Activated CD4-positive, CD25-positive, alpha-beta regulatory T cell treated with anti-CD3 and anti-CD28 coated beads, Interleukin-2, amount 50 U/mL, for 72 hours (primary cell): Measurements from ENCODE around the gene CCDC33.

Experiments used
- DNase-seq: peaks from one replicate; pipeline ENCODE4 v3.0.0; 2021

Gene CCDC33

DNA sequence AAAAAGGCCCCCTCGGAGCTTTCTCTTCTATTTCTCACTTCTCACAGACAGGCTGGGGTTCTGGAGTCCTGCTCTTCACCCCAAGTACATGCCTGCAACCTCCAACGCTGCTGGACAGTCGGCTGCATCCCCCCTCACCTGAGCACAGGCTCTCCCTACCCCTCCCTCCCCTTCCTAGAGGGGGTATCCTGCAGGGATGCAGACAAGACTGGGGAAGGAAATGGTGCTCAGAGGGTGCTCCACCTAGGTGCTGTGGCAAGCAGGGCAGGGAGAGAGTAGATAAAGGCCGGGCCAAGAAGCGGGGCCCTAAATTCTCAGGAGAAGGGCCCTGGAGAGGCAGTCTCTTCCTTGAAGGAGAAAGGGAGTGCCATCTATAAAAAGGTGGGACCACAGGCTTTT, 26.6 kb upstream of the CCDC33 start:
- no peak for DNase-seq

DNA sequence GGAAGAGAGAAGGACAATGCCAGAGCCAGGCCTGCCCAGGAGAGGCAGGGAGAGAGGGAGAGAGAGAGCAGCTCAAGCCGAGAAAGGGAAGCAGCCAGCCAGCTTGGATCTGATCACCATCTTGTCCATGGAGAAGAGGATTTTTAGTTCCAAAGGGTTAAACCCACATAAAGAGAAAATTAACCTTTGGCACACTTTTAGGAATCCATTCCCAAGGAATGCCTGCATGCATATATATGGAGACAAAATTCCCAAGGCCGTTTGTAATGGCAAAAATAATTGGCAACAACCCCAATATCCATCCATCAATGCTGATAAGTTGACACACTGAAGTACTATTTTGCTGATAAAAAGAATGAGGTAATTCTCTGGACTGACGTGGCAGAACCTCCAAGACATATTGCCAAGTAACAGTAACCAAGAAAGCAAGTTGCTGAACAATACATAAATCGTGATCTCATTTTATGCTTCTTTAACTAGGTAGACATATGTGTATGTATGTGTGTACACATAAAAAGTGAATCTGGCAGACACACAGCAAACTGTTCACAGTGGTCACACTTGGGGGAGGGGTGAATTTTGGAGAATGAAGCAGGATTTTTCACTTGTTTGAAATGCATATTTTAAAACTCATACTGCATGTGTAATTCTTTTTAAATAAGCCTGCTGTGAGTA, 26.0 kb upstream of the CCDC33 start:
- no peak for DNase-seq

DNA sequence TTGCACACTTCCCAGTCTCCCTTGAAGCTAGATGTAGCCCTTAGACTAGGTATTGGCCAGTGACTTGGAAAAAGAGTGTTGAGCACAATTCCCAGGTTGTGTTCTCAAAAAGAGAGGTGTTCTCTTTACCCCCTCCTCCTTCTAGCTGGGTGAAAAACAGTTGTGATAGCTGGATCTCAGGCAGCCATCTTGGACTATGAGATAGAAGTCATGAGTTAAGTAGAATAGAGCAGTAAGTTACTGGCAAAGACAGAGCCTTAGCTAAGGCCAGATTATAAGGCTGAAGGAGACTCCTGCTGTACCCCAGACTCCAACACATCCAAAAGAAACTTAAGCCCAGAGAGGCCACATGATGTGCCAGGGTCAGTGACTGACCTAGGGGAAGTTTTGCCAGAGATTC, 25.4 kb upstream of the CCDC33 start:
- no peak for DNase-seq

DNA sequence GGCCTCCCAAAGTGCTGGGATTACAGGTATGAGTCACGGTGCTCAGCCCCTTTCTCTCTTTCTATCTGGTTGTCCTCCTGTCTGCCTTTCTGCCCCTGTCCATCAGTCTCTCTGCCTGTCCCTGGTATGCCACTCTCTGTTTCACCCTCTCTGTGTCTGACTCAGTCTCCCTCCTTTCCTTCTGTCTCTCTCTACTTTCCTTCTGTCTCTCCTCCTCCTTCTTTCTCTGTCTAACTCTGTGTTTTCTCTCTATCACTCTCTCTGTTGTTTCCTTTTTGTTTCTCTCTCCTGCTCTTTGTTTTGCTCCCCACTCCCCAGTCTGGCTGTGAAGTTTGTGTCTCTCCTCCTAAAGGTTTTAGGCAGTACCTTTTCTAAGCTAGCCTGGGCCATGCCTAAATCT, 24.5 kb upstream of the CCDC33 start:
- no peak for DNase-seq

DNA sequence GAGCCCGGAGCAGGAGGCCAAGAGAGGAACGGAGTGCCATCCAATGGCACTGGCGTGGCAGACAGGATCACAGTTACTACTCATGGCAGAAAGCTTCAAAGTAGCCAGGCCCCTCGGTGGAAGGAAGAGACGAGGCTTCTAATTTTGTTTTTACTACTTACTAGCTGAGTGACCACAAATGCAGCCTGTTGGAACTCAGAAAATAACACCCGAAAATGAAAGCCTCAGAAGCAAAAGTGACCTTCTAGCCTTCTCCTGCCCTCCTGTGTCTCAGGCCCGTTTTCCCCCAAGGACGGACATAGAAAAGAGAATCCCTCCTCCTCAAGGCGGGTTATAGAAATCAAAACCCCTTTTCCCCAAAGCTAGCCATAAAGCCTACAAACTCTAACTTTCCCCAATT, 23.6 kb upstream of the CCDC33 start:
- DNase-seq = no peak

DNA sequence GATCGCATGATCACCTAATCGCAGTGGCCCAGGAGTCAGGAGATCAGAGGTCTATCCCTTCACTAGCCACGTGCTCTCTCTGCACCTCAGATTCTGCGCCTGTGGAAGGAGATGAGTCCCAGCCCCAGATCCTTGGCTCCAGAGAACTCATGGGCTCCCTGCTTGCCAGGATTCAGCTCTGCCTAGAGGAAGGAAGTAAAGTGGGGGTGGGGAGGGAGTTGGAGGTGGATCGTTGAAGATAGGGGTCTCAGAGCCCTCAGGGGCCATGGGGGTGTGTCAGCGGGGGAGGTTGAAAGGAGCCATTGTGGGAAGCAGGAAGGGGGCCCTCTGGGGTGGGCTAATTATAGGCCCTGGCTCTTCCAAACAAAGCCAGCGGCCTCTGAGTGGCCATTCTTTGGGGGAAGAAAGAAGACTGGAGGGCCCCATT, 22.3 kb upstream of the CCDC33 start:
- no peak for DNase-seq

DNA sequence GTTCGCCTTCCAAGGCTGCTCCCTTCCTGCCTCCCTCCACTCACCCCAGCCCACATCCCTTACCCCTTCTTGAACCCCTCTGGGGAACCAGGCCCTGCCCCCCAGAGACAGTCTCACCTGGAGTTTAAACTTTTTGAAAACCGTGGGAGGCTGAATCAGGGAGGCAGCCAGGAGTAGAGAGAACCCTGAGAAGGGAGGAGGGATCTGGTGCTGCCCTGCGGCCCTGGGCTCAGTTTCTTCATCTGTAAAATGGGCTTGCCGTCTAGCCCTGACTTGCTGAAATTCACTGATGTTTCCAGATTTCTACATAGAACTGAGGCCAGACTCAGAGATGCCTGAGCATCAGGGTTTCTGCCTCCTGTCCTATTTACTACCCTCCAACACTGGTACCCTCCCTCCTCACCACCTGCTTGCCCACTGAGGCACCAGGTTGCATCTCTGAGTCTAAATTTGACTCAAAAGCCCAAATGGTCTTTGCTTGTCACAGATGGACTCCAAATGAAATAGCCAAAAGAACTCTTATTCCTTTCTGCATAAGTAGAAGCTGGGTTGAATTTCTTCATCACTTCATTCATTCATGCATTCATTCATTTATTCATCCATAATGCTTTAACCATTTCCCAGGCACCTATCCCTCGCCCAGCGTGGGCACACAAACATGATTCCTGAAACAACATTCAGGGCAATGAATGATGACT, 21.7 kb upstream of the CCDC33 start:
- DNase-seq = no peak

DNA sequence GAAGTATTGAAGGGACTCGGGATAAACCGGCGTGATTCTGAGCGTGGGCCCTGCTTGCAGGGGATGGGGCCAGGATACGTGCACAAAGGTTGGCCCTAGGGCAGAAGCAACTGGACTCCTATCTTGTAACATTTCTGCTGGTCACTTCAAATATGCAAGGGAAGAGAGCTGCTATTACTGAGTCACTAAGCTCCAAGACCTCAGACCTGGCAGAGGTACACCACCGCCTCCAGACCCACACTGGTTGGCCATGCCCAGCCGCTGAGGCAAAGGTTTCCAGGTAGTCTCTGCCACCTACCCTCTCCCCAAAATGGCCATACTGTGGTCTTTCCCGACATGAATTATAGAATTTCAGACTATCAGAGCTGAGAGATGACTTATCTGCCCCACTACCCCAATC, 20.2 kb upstream of the CCDC33 start:
- no peak for DNase-seq

DNA sequence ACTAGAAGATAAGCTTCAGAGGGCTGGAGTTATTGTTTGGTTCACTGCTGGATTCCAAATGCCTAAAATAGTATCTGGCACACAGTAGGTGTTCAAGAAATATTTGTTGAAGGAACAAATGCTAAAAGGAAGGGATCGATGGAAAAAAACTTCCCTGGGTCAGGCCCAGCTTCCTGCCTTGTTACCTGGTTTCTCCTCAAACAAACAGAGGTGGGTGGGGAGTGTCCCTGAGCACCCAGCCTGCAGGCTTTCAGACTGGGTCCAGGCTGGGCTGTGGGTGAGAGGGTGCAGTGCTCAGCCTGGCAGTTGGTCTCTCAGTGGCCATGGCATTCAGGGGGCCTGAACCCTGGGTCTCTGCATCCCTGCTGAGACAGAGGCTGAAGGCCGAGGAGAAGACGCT, 19.2 kb upstream of the CCDC33 start:
- no peak for DNase-seq

DNA sequence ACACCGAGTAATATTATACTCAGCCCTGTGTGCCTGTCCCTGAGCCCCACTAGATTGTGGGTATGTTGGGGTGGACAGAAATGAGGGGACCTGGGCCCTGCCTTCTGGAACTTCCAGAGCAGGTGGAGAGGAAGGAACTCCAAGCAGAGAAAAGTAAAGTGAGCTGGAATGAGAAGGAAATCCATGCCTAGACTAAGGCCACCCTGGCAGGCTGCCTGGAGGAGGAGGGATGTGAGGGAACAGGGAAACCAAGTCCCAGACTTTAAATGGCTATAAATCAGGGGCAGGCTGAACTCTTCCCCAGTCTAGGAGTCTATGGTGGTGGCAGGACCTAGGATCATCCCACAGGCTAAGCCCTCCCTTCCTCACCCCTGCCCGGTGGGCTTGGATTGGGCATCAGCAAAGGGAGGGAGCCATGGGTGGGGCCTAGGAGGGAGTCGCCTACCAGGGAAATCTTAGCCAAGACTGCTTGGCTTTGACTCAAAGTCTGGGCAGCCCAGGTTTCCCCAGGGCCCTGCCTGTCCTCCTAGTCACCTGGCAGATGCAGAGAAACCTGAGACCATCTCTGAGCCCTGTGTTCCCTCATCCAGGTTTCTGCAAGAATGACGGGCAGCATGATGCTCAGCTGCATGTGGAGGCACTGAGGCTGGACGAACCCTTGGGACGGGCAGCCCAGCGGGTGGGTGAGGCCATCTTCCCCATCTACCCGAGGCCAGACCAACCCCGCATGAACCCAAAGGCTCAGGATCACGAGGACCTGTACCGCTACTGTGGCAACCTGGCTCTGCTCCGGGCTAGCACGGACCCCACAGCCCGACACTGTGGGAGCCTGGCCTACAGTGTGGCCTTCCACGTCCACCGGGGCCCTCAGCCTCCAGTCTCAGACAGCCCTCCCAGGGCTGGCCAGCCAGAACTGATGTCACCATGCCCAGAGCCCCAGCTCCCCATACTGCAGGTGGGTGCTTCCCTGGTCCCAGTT, 17.9 kb upstream of the CCDC33 start:
- DNase-seq = no peak

DNA sequence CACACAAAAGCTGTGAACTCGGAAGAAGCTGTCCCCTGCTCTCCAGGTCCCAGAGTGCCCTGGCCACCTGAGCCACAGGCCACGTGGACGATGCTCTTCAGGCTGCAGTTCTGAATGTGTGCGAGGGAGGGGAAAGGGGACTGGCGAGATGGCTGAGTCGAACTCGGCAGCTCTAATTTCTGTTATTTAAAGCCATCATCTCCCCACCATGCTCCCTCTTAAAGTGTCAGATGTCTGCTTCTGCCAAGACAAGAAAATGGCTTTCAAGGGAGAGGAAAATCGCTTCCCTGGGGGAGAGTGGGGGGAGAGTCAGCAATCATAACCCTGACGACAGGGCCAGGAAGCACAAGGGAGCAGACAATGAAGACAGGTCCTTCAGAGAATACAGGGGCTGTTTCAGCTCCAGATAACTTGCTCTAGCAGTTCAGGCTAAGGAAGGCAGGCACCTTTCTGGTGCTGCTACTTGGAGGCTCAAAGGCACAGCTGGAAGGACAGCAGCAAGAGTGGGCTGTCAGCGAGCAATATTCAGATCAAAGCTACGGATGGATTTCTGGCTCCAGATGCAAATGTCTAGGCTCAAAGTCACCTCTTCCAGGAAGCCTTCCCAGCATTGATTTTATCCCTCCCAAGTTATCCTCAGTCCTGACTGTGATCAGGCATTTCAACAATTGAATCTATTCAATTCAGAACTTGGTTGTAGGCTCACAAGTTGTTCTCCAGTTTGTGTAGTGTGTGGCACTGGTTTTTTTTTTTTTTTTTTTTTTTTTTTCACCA, 15.5 kb upstream of the CCDC33 start:
- DNase-seq = no peak

DNA sequence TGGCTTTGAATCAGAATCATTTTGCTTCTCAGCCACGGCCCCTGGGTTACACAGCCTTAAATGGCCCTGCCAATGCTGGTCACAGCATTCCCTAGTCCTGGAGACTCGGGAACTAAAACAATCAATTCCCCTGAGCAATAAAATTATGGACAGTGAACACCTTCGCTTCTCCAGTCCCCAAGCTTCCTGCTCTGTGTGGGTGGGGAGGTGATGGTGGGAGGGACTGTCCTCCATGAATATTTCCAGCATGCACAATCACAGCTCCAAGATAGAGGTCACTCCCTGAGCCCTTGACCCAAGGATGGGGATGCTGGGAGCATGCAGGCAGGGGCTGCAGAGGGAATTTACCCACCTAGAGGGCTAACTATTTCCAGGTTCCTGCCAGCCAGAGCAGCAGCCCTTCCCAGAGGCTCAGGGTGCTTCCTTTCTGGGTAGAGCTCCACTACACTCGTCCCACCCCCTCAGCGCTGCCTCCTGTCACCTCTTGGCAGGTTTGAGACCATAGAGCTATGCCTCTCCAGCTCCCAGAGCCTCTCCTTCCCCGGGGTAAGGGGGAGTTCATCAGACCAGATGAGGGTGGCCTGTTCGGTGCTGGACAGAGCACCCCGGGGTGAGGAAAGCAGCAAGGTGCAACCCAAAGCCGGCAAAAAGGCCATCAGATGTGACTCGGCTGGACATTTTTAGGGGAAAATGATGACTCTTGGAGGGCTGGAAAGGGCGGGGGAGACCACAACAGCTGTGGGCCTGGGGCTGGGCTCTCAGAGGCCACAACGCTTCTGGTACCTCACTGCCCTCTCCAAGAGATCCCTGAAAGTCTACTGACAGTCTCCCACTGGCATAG, 14.5 kb upstream of the CCDC33 start:
- DNase-seq = no peak

DNA sequence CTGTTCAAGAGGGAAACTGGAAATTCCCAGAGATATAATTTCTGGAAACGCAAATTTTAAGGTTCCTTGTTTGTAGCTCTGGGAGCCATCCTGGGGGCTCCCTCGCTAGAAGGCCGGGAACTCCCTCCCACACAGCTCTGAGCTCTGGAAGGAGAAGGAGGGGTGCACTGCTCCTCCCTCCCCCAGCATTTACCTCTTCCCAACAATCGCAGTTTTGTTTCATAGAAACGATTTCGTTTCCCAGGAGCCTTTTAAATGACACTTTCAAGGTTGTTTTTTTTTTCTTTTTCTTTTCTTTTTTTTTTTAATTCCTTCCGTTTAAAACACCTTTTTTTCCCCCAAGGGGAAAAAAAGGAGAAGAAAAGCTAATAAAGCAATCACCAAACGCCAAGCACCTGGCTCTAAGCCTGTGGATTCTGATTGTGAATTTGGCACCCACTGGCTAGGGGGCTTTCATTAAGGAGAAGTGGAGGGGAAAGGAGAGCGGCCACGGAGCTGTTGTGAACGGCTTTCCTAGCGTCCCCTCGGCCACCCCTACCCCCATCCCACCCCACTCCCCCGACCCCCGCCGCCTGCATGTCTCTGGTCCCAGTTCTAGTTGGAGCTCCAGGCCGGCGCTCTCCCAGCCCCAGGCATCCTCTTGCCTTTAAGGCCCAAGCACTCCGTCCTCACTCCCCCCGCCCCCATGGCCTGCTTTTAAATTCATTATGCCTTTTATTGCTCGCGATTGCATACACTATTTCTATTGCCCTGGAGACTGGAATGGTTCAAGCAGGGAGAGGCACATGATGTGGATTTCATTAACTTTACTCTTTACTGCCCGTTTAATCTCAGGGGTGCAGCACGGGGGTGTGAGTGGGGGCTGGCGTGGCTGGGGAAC, 13.6 kb upstream of the CCDC33 start:
- DNase-seq = no peak

DNA sequence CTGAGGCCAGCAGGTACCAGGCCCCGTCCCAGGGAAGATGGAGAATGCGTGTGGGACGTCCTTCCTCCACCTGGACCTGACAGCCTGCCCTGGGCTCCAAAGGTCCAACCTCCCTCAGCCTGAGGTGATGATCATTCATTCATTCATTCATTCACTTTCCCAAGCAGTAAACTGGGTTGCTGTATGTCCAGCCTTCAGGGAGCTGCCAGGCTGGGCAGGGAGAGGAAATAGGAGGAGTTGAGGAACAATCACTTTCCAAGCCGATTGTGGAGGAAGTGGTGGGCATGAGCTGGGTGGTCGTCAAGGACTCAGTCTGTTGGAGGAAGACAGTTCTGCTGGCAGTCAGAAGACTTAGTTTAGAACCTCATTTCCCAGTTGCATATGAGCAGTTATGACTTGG, 10.2 kb upstream of the CCDC33 start:
- DNase-seq = no peak

DNA sequence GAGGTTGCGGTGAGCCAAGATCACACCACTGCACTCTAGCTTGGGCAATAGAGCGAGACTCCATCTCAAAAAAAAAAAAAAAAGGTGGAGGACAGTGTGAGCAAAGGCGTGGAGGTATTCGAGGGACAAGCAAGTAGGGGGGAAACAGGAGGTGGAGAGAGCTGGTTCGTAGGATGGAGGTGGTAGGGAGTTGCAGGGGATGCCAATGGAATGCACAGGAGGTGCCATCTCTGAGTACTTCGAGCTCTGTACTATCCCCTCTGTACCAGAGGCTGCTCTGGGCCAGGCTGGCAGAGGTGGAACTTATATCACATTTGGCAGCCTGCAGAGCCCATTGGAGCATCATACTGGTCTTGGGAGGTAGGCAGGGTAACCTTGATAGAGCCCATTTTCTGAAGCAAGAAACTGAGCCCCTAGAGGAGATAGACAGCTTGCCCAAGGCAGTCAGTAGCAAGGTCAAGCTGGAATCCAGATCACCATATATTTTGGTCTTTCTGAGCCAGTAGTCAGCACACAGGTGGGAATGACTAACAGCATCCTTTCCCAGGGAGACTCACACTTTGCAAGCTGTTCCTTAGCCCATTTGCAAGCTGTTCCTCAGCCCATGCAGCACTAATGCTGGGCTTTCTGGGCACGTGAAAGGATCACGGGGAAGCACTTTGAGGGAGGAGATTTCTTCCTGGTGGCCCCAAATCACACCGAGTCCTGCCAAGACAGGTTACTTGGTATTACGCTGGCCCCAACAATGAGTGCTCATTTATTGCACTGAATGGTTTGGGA, 9.2 kb upstream of the CCDC33 start:
- no peak for DNase-seq

DNA sequence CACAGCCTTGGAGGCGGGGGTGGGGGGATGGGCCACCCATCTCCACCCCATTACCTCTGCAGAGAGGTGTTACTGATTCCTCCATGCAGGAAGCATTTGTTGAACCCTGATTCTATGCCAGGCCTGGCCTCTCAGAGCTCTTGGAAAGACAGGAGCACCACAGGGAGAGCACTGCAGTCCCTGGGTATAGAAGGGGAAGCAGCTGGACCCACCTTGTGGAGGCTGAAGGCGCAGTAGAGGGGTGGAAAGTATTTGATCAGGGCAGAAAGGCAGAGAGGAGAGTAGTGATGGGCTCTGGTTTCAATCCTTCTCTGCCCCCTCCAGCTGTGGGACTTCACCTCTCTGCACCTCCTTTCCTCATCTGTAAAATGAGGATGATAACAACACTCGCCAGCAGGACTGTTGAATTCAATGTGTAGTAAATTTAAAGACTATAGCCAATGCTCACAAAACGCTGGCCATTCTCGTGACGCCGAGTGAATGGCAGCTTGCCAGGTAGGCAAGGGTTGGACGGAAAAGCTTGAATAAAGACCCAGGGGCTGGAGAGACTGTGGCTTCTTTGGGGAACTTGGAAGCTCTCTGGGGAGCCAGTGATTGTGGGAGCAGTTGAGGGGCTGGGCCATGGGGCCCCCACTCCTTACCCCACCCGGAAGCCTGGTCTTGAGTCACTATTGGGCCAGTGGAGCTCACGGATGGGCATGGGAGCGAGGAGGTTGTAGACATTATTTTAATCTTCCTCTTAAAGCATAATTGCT, 8.0 kb upstream of the CCDC33 start:
- DNase-seq = no peak

DNA sequence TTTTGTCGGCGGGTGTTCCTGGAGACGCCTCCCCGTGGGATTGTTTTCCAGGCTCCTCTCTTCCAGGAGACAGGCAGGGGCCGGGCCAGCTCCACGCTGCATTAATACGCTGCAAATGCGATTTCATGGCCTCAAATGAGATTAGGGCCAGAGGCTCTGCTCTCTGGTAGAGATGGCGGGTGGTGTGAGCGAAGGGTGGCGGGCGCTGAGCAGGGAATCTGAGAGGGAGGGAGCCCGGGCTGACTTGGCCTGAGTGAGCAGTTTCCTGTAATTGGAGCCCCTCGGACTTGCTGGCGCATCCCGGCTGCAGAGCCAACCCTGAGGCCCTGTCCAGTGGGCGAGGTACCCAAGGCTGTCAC, 7.4 kb upstream of the CCDC33 start:
- DNase-seq = no peak

DNA sequence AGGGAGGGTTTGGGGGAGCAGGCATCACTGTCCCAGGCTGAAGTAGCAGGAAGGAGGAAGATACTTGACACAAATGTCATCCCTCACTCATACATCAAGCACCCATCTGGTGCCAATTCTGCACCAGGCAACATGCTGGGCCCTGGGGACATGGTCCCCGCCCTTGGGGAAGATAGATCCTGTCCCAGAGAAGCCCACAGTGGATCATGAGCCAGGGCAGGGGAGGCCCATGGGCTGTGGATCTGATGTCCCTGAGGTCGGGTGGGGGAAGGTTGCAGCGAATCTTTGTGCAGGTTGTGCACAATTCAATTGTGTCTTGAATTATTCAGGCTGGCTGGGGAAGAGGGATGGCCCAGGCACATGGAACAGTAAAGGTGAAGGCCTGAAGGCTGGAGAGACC, 6.4 kb upstream of the CCDC33 start:
- no peak for DNase-seq

DNA sequence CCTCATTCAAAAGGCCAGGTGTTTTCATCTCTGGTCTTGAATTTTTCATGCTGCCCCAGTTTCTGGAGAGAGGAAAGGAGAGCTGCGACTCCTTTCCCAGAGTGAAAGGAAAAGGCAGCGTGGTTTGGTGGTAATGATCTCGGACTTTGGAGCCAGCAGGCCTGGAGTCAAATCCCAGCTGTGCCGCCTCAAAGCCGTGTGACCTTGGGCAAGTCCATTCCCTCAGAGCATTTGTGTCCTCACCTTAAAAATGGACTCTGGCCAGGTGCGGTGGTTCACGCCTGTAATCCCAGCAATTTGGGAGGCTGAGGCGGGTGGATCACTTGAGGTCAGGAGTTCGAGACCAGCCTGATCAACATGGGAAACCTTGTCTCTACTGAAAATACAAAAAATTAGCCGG, 4.7 kb upstream of the CCDC33 start:
- no peak for DNase-seq
